ENCODE measurements around the gene AUTS2.

AUTS2 gene

GRCh38 chr7:70492625-70493024 is 894.4 kb downstream of the AUTS2 start (continued):
- TF ChIP-seq ZNF645 (tag by site-specific recombination; IDR thresholded peaks at IDR 0.05) (no peak), ZNF202 (tag by site-specific recombination; IDR thresholded peaks at IDR 0.05; ENCODE audit: borderline replicate concordance) (no peak), ZNF544 (tag by site-specific recombination; IDR thresholded peaks at IDR 0.05) (no peak), ZNF513 (tag by site-specific recombination; IDR thresholded peaks at IDR 0.05) (no peak)
- TF ChIP-seq, protein P1, sequence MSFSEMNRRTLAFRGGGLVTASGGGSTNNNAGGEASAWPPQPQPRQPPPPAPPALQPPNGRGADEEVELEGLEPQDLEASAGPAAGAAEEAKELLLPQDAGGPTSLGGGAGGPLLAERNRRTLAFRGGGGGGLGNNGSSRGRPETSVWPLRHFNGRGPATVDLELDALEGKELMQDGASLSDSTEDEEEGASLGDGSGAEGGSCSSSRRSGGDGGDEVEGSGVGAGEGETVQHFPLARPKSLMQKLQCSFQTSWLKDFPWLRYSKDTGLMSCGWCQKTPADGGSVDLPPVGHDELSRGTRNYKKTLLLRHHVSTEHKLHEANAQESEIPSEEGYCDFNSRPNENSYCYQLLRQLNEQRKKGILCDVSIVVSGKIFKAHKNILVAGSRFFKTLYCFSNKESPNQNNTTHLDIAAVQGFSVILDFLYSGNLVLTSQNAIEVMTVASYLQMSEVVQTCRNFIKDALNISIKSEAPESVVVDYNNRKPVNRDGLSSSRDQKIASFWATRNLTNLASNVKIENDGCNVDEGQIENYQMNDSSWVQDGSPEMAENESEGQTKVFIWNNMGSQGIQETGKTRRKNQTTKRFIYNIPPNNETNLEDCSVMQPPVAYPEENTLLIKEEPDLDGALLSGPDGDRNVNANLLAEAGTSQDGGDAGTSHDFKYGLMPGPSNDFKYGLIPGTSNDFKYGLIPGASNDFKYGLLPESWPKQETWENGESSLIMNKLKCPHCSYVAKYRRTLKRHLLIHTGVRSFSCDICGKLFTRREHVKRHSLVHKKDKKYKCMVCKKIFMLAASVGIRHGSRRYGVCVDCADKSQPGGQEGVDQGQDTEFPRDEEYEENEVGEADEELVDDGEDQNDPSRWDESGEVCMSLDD (tag by site-specific recombination; IDR thresholded peaks at IDR 0.05): no peak

GRCh38 chr7:70494225-70495032 is 896.2 kb downstream of the AUTS2 start:
- Histone ChIP-seq H3K27ac (ENCODE audit: extremely low read depth, low read depth, low read length) (no peak overlapping the region), H3K36me3 (ENCODE audit: control insufficient read depth in 2 of 2, insufficient read depth in 1 of 2, low read length in 2 of 2) (peaks cover 0 to 3% of the 10 kb centered on the region in 2 experiments; a peak in 1 of 3 replicates), H3K4me3 (ENCODE audit: low read depth, low read length) (no peak overlapping the region), H3K4me1 (ENCODE audit: control insufficient read depth, insufficient read depth, low read length) (peaks cover 4% of the 10 kb centered on the region; the same call in 1 of the 2 replicates), H3K9me3 (ENCODE audit: control insufficient read depth, insufficient read depth, low read depth, low read length) (no peaks in the 10 kb centered on the region)
- POLR2A ChIA-PET: no interaction called here
- TF ChIP-seq ZNF132 (tag by site-specific recombination; IDR thresholded peaks at IDR 0.05; ENCODE audit: borderline replicate concordance) (no peak), ZIC2 (tag by site-specific recombination; IDR thresholded peaks at IDR 0.05) (no peak)
- TF ChIP-seq, protein P2, sequence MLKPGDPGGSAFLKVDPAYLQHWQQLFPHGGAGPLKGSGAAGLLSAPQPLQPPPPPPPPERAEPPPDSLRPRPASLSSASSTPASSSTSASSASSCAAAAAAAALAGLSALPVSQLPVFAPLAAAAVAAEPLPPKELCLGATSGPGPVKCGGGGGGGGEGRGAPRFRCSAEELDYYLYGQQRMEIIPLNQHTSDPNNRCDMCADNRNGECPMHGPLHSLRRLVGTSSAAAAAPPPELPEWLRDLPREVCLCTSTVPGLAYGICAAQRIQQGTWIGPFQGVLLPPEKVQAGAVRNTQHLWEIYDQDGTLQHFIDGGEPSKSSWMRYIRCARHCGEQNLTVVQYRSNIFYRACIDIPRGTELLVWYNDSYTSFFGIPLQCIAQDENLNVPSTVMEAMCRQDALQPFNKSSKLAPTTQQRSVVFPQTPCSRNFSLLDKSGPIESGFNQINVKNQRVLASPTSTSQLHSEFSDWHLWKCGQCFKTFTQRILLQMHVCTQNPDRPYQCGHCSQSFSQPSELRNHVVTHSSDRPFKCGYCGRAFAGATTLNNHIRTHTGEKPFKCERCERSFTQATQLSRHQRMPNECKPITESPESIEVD (tag by site-specific recombination; IDR thresholded peaks at IDR 0.05): peak; percentile 74
- CTCF ChIA-PET: no interaction called here

DNA sequence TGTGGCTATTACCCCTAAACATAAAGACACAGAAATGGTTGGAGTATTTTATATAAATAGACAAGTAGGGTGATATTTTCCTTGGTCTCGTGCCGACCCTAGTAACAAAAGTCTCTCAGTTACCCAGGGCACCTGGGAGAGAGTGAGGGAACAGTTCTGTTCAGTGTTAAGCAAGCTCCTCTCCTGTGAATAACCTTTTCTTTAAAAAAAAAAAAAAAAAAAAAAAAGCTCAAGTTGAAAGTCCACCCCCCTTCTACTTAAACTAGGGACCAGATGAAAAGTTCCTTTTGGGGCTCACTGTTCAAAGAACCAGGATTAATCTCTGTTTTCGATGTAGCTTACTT is 896.7 kb downstream of the AUTS2 start:
- Histone ChIP-seq H3K4me1 (ENCODE audit: control insufficient read depth, insufficient read depth, low read length) (peaks cover 4% of the 10 kb centered on the region; the same call in 1 of the 2 replicates), H3K36me3 (ENCODE audit: control insufficient read depth in 2 of 2, insufficient read depth in 1 of 2, low read length in 2 of 2) (peaks cover 0 to 3% of the 10 kb centered on the region in 2 experiments; a peak in 1 of 3 replicates), H3K4me3 (ENCODE audit: low read depth, low read length) (no peak overlapping the region), H3K27ac (ENCODE audit: extremely low read depth, low read depth, low read length) (no peak overlapping the region), H3K9me3 (ENCODE audit: control insufficient read depth, insufficient read depth, low read depth, low read length) (no peaks in the 10 kb centered on the region)
- ChIA-PET POLR2A (no interaction called here), CTCF (no interaction called here)
- no peak for TF ChIP-seq KLF1 (tag by site-specific recombination; IDR thresholded peaks at IDR 0.05)
- no peak for TF ChIP-seq ZNF747 (tag by site-specific recombination; IDR thresholded peaks at IDR 0.05)
- no peak for TF ChIP-seq PRDM10 (tag by site-specific recombination; IDR thresholded peaks at IDR 0.05)
- TF ChIP-seq ZNF155 (tag by site-specific recombination; IDR thresholded peaks at IDR 0.05): no peak
- no peak for TF ChIP-seq SCRT1 (tag by site-specific recombination; IDR thresholded peaks at IDR 0.05; ENCODE audit: borderline replicate concordance)
- TF ChIP-seq GLIS2 (tag by site-specific recombination; IDR thresholded peaks at IDR 0.05): no peak
- no peak for TF ChIP-seq ZNF10 (tag by site-specific recombination; IDR thresholded peaks at IDR 0.05)
- no peak for TF ChIP-seq SP2 (tag by site-specific recombination; IDR thresholded peaks at IDR 0.05)
- TF ChIP-seq ZNF350 (tag by site-specific recombination; IDR thresholded peaks at IDR 0.05): no peak
- TF ChIP-seq ZNF24 (tag by site-specific recombination; IDR thresholded peaks at IDR 0.05): no peak
- no peak for TF ChIP-seq ZNF510 (tag by site-specific recombination; IDR thresholded peaks at IDR 0.05; ENCODE audit: insufficient replicate concordance)
- no peak for TF ChIP-seq FEZF1 (tag by site-specific recombination; IDR thresholded peaks at IDR 0.05)
- no peak for TF ChIP-seq ZNF488 (tag by site-specific recombination; IDR thresholded peaks at IDR 0.05)
